Thyroid gland (tissue), 4 donors: ENCODE data around the gene DGKQ. TPM values are rescaled to one million over a fixed set of nuclear protein-coding genes. Genes with fewer than 3 reads are reported as not detected.
A peak's percentile ranks its signal among the peaks of the same experiment; 100 is the strongest.
"Not testable (repeated sequence)": the region's sequence is repeated elsewhere in the genome, so short reads cannot be mapped to it uniquely, and the experiment has no call there.

Experiments
- DNase-seq, 2 donors: peaks; one replicate each; pipeline ENCODE4 v3.0.0-alpha.2; 2019
- H3K27ac ChIP-seq, 3 donors: fragments of 200-600 bp; sonication (generic); 1 replicate in 2 of 3; 2 replicates in 1 of 3; pipeline ENCODE4 v1.5.1; 2016 to 2019; ENCODE audit warnings: mild to moderate bottlenecking in 1 of 3, moderate library complexity in 1 of 3
- H3K27me3 ChIP-seq: fragments of 200-600 bp; sonication (generic); one replicate; pipeline ENCODE4 v1.5.1; 2019
- H3K36me3 ChIP-seq, 2 donors: fragments of 200-600 bp; sonication (generic); one replicate each; pipeline ENCODE4 v1.5.1; 2016 to 2019
- H3K4me1 ChIP-seq, 2 donors: fragments of 200-600 bp; sonication (generic); one replicate each; pipeline ENCODE4 v1.5.1; 2017 to 2019
- H3K4me3 ChIP-seq, 3 donors: fragments of 200-600 bp; sonication (generic); replicated peaks in 1 of 3; 1 replicate in 2 of 3; 2 replicates in 1 of 3; pipeline ENCODE4 v1.5.1; 2016; ENCODE audit warnings: mild to moderate bottlenecking in 1 of 3
- H3K9me3 ChIP-seq: fragments of 200-600 bp; sonication (generic); one replicate; pipeline ENCODE4 v1.5.1; 2017
- POLR2A ChIP-seq, 2 donors: fragments of 450-650 bp; IDR thresholded peaks; one replicate each; pipeline ENCODE4 v1.6.1; 2017; ENCODE audit warnings: antibody characterized with exemption in 2 of 2, mild to moderate bottlenecking in 2 of 2, moderate library complexity in 1 of 2
- WGBS, 2 donors: methylation state at CpG; one replicate each; pipeline ENCODE4 v1.1.5; 2017; 5-methylcytosine and 5-hydroxymethylcytosine counted together
- intact Hi-C: fragments of 100-400 bp; cut with DNase I; formaldehyde crosslinking; loops from one replicate; pipeline ENCODE4 v1.15.1; 2023
- total RNA-seq, 4 donors: library from RNA; depleted of rRNA; stranded (reverse); fragments of >200 nt; gene quantifications; one replicate each; pipeline ENCODE4 v1.2.3, GENCODE V29; 2016
- TF ChIP-seq, protein P1 (sequence below), 6 experiments: fragments of 200-600 bp in 3 of 6; fragments of 450-650 bp in 3 of 6; sonication (generic) in 3 of 6; IDR thresholded peaks; one replicate each; pipeline ENCODE4 v1.5.1; 2016 to 2019; ENCODE audit warnings: antibody characterized with exemption in 6 of 6, mild to moderate bottlenecking in 2 of 6, inconsistent platforms in 1 of 6, moderate library complexity in 1 of 6

DGKQ gene
- total RNA-seq, 4 donors from 2014 or later: 10.2 to 17.0 (median 11.6) TPM

GRCh38 chr4:930827-931193 lies 42.6 kb downstream of the DGKQ start:
- TF ChIP-seq, protein P1, sequence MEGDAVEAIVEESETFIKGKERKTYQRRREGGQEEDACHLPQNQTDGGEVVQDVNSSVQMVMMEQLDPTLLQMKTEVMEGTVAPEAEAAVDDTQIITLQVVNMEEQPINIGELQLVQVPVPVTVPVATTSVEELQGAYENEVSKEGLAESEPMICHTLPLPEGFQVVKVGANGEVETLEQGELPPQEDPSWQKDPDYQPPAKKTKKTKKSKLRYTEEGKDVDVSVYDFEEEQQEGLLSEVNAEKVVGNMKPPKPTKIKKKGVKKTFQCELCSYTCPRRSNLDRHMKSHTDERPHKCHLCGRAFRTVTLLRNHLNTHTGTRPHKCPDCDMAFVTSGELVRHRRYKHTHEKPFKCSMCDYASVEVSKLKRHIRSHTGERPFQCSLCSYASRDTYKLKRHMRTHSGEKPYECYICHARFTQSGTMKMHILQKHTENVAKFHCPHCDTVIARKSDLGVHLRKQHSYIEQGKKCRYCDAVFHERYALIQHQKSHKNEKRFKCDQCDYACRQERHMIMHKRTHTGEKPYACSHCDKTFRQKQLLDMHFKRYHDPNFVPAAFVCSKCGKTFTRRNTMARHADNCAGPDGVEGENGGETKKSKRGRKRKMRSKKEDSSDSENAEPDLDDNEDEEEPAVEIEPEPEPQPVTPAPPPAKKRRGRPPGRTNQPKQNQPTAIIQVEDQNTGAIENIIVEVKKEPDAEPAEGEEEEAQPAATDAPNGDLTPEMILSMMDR (IDR thresholded peaks at IDR 0.05): no peak
- no peak for TF ChIP-seq POLR2A (IDR thresholded peaks at IDR 0.05)
- Histone ChIP-seq H3K9me3 (no peaks in the 10 kb centered on the region), H3K27me3 (no peaks in the 10 kb centered on the region), H3K4me1 (peaks cover 16 to 33% of the 10 kb centered on the region in 2 donors), H3K36me3 (no peaks in the 10 kb centered on the region), H3K4me3 (peak overlapping the region in 1 of 3 donors; percentile 99), H3K27ac (no peak overlapping the region)
- DNase-seq: no peak
- intact Hi-C loops: no loop called here
- WGBS, 2 donors: 54 to 64% methylated on average over 6 to 7 of the region's 7 CpGs

- 67 to 70% methylated on average over 3 of the region's 3 CpGs for WGBS, 2 donors
- no peak for DNase-seq
- H3K27ac ChIP-seq: no peak overlapping the region
Measured at GRCh38 chr4:930028-930551, 43.3 kb downstream of the DGKQ start.

DNA sequence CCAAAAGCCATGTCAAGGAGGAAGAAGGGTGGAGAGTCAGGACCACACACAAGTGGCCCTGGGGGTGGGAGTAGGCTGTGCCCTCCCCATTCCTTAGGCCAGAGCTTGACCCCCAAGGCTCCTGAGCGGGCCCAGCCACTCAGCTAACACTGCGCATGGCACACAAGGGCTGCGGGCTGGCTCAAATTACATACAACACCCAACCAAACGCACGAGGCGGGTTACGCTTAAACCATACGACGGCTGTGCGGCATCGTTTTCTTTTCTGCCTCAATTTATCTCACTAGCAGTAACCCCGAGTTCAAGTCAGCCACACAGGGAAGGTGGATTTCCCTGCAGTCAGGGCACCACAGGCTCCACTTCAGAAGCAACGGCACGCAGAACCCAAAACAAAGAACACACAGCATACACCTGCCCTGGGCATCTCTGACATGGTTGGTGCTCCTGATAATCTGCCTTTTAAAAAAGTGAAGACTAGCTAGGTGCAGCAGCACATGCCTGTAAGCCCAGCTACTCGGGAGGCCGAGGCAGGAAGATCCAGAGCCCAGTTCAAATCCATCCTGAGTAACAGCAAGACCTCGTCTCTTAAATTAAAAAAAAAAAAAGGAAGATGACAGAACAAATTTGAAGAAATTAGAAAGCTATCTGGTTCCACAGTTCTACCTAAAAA lies 44.1 kb downstream of the DGKQ start:
- TF ChIP-seq, protein P1 (IDR thresholded peaks at IDR 0.05): no peak
- no peak for TF ChIP-seq POLR2A (IDR thresholded peaks at IDR 0.05)
- Histone ChIP-seq H3K36me3 (no peaks in the 10 kb centered on the region), H3K9me3 (no peaks in the 10 kb centered on the region), H3K4me1 (peaks cover 16 to 40% of the 10 kb centered on the region in 2 donors), H3K4me3 (no peak overlapping the region), H3K27me3 (no peaks in the 10 kb centered on the region), H3K27ac (no peak overlapping the region)
- WGBS, 2 donors: 89 to 92% methylated on average over 17 of the region's 17 CpGs
- no peak for DNase-seq
- intact Hi-C loops: no loop called here

More at GRCh38 chr4:930028-930551, 43.3 kb downstream of the DGKQ start:
- Histone ChIP-seq H3K4me1 (peaks cover 16 to 34% of the 10 kb centered on the region in 2 donors), H3K36me3 (no peaks in the 10 kb centered on the region), H3K27me3 (no peaks in the 10 kb centered on the region), H3K9me3 (no peaks in the 10 kb centered on the region), H3K4me3 (no peak overlapping the region)
- intact Hi-C loops: no loop called here
- TF ChIP-seq POLR2A (IDR thresholded peaks at IDR 0.05): no peak
- TF ChIP-seq, protein P1 (IDR thresholded peaks at IDR 0.05): no peak

DNA sequence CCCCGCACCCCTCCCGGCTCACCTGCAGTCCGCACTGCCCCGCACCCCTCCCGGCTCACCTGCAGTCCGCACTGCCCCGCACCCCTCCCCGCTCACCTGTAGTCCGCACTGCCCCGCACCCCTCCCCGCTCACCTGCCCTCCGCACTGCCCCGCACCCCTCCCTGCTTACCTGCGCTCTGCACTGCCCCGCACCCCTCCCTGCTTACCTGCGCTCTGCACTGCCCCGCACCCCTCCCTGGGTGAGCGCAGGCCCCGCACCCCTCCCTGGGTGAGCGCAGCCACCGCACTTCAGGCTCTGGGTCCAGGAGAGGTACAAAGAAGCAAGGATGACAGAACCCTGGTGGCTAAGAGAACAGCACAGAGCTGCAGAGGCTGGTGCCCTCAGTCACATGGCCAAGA lies 45.8 kb downstream of the DGKQ start:
- H3K27me3 ChIP-seq, H3K4me3 ChIP-seq, H3K27ac ChIP-seq, DNase-seq, H3K36me3 ChIP-seq, intact Hi-C loops, H3K9me3 ChIP-seq: not testable (repeated sequence)
- WGBS, 2 donors: 96% methylated on average over 8 to 9 of the region's 21 CpGs
- H3K4me1 ChIP-seq: peaks cover 8 to 33% of the 10 kb centered on the region in 2 donors

DNA sequence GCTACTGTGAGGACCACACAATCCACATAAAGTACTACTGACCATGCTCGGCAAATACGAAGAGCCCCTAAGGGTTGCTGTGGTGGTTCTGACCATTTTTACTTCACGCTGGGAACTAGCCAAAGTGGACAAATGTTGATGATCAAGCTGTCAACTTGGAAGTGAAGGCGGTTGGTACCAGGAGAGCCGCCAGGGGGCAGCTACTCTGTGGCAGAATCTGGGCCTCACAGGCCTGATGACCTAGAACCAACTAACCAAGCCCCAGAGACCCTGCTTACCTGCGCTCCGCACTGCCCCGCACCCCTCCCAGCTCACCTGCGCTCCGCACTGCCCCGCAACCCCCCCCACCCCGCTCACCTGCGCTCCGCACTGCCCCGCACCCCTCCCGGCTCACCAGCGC lies 46.8 kb downstream of the DGKQ start:
- Histone ChIP-seq H3K36me3 (no peaks in the 10 kb centered on the region), H3K4me1 (peaks cover 8 to 33% of the 10 kb centered on the region in 2 donors), H3K27ac (no peak overlapping the region), H3K9me3 (no peaks in the 10 kb centered on the region), H3K4me3 (no peak overlapping the region), H3K27me3 (no peaks in the 10 kb centered on the region)
- peak; percentile 23 to 26 for DNase-seq
- 61 to 63% methylated on average over 8 of the region's 17 CpGs for WGBS, 2 donors
- intact Hi-C loops: no loop called here
- TF ChIP-seq, protein P1 (IDR thresholded peaks at IDR 0.05): peak in 3 of 6 experiments; percentile 15 to 35 (median 16)
- TF ChIP-seq POLR2A (IDR thresholded peaks at IDR 0.05): no peak
